Activated naive CD8-positive, alpha-beta T cell treated with anti-CD3 and anti-CD28 coated beads, Interleukin-2, amount 50 U/mL, for 24 hours (primary cell): ENCODE data around the gene AKAP14.
"Not testable (repeated sequence)": the region's sequence is repeated elsewhere in the genome, so short reads cannot be mapped to it uniquely, and the experiment has no call there.

Experiments used
- ATAC-seq: fragments of 150-1000 bp; cut with Tn5 transposase; one replicate; pipeline ENCODE4 v1.10.0; 2021
- DNase-seq: peaks from one replicate; pipeline ENCODE4 v3.0.0; 2021
- H3K27ac Mint-ChIP-seq: one replicate; pipeline ENCODE4 v1.8.0; 2021; ENCODE audit warnings: mild to moderate bottlenecking, mixed read lengths
- H3K27me3 Mint-ChIP-seq: one replicate; pipeline ENCODE4 v1.8.0; 2021; ENCODE audit warnings: mixed read lengths
- H3K36me3 Mint-ChIP-seq: one replicate; pipeline ENCODE4 v1.8.0; 2021; ENCODE audit warnings: low read depth, mixed read lengths
- H3K4me1 Mint-ChIP-seq: one replicate; pipeline ENCODE4 v1.8.0; 2021; ENCODE audit warnings: mixed read lengths
- H3K4me3 Mint-ChIP-seq: one replicate; pipeline ENCODE4 v1.8.0; 2021; ENCODE audit warnings: mild to moderate bottlenecking, moderate library complexity, mixed read lengths
- H3K9me3 Mint-ChIP-seq: one replicate; pipeline ENCODE4 v1.8.0; 2021; ENCODE audit warnings: mixed read lengths

Gene AKAP14

GRCh38 chrX:119891961-119892692 is 3.6 kb upstream of the AKAP14 start:
- H3K27ac Mint-ChIP-seq, H3K4me1 Mint-ChIP-seq, H3K36me3 Mint-ChIP-seq, H3K27me3 Mint-ChIP-seq, H3K4me3 Mint-ChIP-seq, ATAC-seq, DNase-seq, H3K9me3 Mint-ChIP-seq: not testable (repeated sequence)

GRCh38 chrX:119899125-119899524 is 3.4 kb downstream of the AKAP14 start:
- Mint-ChIP-seq H3K4me1 (no peaks in the 10 kb centered on the region), H3K36me3 (no peaks in the 10 kb centered on the region), H3K27me3 (no peaks in the 10 kb centered on the region), H3K4me3 (no peak overlapping the region), H3K27ac (no peak overlapping the region), H3K9me3 (no peaks in the 10 kb centered on the region)
- DNase-seq (no peak), ATAC-seq (no peak)

- Mint-ChIP-seq H3K4me1 (no peaks in the 10 kb centered on the region), H3K27me3 (no peaks in the 10 kb centered on the region), H3K9me3 (no peaks in the 10 kb centered on the region), H3K4me3 (no peak overlapping the region), H3K27ac (no peak overlapping the region), H3K36me3 (no peaks in the 10 kb centered on the region)
- DNase-seq (no peak), ATAC-seq (no peak)
Measured at GRCh38 chrX:119900976-119901375, 5.3 kb downstream of the AKAP14 start.

GRCh38 chrX:119916310-119916709 is 20.6 kb downstream of the AKAP14 start:
- Mint-ChIP-seq H3K9me3 (no peaks in the 10 kb centered on the region), H3K27me3 (no peaks in the 10 kb centered on the region), H3K27ac (no peak overlapping the region), H3K4me3 (no peak overlapping the region), H3K36me3 (no peaks in the 10 kb centered on the region), H3K4me1 (no peaks in the 10 kb centered on the region)
- DNase-seq (no peak), ATAC-seq (no peak)

GRCh38 chrX:119917877-119918276 is 22.2 kb downstream of the AKAP14 start:
- Mint-ChIP-seq H3K27me3 (no peaks in the 10 kb centered on the region), H3K9me3 (no peaks in the 10 kb centered on the region), H3K4me1 (no peaks in the 10 kb centered on the region), H3K36me3 (no peaks in the 10 kb centered on the region), H3K27ac (no peak overlapping the region), H3K4me3 (no peak overlapping the region)
- no peak for ATAC-seq
- DNase-seq, result no peak

GRCh38 chrX:119919835-119920585 is 24.3 kb downstream of the AKAP14 start:
- DNase-seq, result no peak
- H3K4me3 Mint-ChIP-seq, result no peak overlapping the region
- no peaks in the 10 kb centered on the region for H3K9me3 Mint-ChIP-seq

GRCh38 chrX:119922391-119922790 is 26.7 kb downstream of the AKAP14 start:
- not testable (repeated sequence) for H3K4me3 Mint-ChIP-seq, H3K4me1 Mint-ChIP-seq, H3K27me3 Mint-ChIP-seq, ATAC-seq, H3K9me3 Mint-ChIP-seq, H3K36me3 Mint-ChIP-seq, H3K27ac Mint-ChIP-seq, DNase-seq

More at GRCh38 chrX:119919835-119920585, 24.3 kb downstream of the AKAP14 start:
- Mint-ChIP-seq H3K4me1 (no peaks in the 10 kb centered on the region), H3K27me3 (no peaks in the 10 kb centered on the region), H3K27ac (no peak overlapping the region), H3K36me3 (peaks cover under 1% of the 10 kb centered on the region)
- no peak for ATAC-seq

GRCh38 chrX:119935215-119935874 is 39.7 kb downstream of the AKAP14 start:
- Mint-ChIP-seq H3K9me3 (no peaks in the 10 kb centered on the region), H3K36me3 (peaks cover 13% of the 10 kb centered on the region), H3K4me3 (no peak overlapping the region), H3K27me3 (no peaks in the 10 kb centered on the region), H3K27ac (peak overlapping the region; percentile 13), H3K4me1 (no peaks in the 10 kb centered on the region)
- DNase-seq, result no peak
- no peak for ATAC-seq

GRCh38 chrX:119941336-119941735 is 45.6 kb downstream of the AKAP14 start:
- Mint-ChIP-seq H3K27ac (no peak overlapping the region), H3K36me3 (peaks cover 2% of the 10 kb centered on the region), H3K4me1 (peaks cover 23% of the 10 kb centered on the region), H3K27me3 (no peaks in the 10 kb centered on the region), H3K9me3 (no peaks in the 10 kb centered on the region), H3K4me3 (peak overlapping the region; percentile 99)
- DNase-seq (no peak), ATAC-seq (no peak)

GRCh38 chrX:119942173-119942819 is 46.6 kb downstream of the AKAP14 start:
- Mint-ChIP-seq H3K27ac (peak overlapping the region; percentile 98), H3K4me3 (peak overlapping the region; percentile 99), H3K27me3 (no peaks in the 10 kb centered on the region), H3K9me3 (no peaks in the 10 kb centered on the region), H3K4me1 (peaks cover 23% of the 10 kb centered on the region), H3K36me3 (no peaks in the 10 kb centered on the region)
- no peak for DNase-seq
- ATAC-seq, result no peak

- DNase-seq (no peak), ATAC-seq (peak; percentile 18)
- H3K27ac Mint-ChIP-seq, result peak overlapping the region; percentile 98
- peak overlapping the region; percentile 99 for H3K4me3 Mint-ChIP-seq
- H3K27me3 Mint-ChIP-seq, result no peaks in the 10 kb centered on the region
- no peaks in the 10 kb centered on the region for H3K36me3 Mint-ChIP-seq
- H3K9me3 Mint-ChIP-seq, result no peaks in the 10 kb centered on the region
- H3K4me1 Mint-ChIP-seq, result peaks cover 23% of the 10 kb centered on the region
Measured at GRCh38 chrX:119942831-119943184, 47.1 kb downstream of the AKAP14 start.

GRCh38 chrX:119943185-119943988 is 47.7 kb downstream of the AKAP14 start, which contains the start of gene NKAP:
NKAP (minus strand) TSS chrX:119943751; CDS start chrX:119943605, 146 bp downstream.
- peak; percentile 89 for ATAC-seq
- Mint-ChIP-seq H3K27ac (peak within 1 kb of the TSS; percentile 98), H3K4me1 (peaks cover 24% of the 10 kb centered on the region), H3K9me3 (no peaks in the 10 kb centered on the region), H3K27me3 (no peaks in the 10 kb centered on the region), H3K4me3 (peak within 1 kb of the TSS; percentile 99), H3K36me3 (no peaks in the 10 kb centered on the region)
- peak; percentile 79 for DNase-seq

- Mint-ChIP-seq H3K27ac (no peak overlapping the region), H3K4me3 (no peak overlapping the region), H3K27me3 (no peaks in the 10 kb centered on the region), H3K4me1 (peaks cover 25% of the 10 kb centered on the region), H3K36me3 (no peaks in the 10 kb centered on the region), H3K9me3 (no peaks in the 10 kb centered on the region)
- DNase-seq, result no peak
- no peak for ATAC-seq
Measured at GRCh38 chrX:119945481-119945880, 49.8 kb downstream of the AKAP14 start.

- no peak overlapping the region for H3K4me3 Mint-ChIP-seq
- ATAC-seq (no peak), DNase-seq (no peak)
- H3K4me1 Mint-ChIP-seq, result peaks cover 9% of the 10 kb centered on the region
- peaks cover 2% of the 10 kb centered on the region for H3K27me3 Mint-ChIP-seq
- H3K27ac Mint-ChIP-seq, result no peak overlapping the region
- H3K9me3 Mint-ChIP-seq, result no peaks in the 10 kb centered on the region
- no peaks in the 10 kb centered on the region for H3K36me3 Mint-ChIP-seq
Measured at GRCh38 chrX:119948381-119948780, 52.7 kb downstream of the AKAP14 start.
